ENCODE measurements around the gene AP5B1.
"Not testable (repeated sequence)": the region's sequence is repeated elsewhere in the genome, so short reads cannot be mapped to it uniquely, and the experiment has no call there.

The AP5B1 gene

DNA sequence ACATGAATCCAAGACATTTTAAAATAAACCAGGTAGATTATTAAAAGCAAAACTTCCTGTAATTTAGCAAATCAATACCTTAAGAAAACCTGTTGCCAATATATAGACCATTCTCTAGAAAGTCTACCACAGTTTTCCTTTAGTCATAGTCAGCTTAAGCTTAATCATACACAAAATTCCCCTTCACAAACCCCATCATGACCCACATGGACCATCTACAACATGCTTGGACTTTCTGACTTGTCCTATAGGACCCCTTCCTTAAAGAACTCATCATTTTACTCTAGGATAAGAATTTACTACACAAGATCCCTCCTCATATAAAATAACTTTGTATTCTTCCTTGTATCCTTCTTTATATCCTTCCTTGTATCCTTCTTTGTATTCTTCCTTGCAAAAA lies 44.0 kb downstream of the AP5B1 start:
- Histone ChIP-seq H3K36me3 (no peaks in the 10 kb centered on the region), H3K9me3 (no peaks in the 10 kb centered on the region), H3K4me1 (ENCODE audit: control insufficient read depth in 1 of 2, insufficient read depth in 1 of 2, low read depth in 1 of 2, low read length in 1 of 2) (no peaks in the 10 kb centered on the region), H3K27me3 (no peaks in the 10 kb centered on the region), H3K4me3 (ENCODE audit: low read depth in 1 of 2, low read length in 1 of 2) (no peak overlapping the region), H3K27ac (no peak overlapping the region)
- TF ChIP-seq, protein P1, sequence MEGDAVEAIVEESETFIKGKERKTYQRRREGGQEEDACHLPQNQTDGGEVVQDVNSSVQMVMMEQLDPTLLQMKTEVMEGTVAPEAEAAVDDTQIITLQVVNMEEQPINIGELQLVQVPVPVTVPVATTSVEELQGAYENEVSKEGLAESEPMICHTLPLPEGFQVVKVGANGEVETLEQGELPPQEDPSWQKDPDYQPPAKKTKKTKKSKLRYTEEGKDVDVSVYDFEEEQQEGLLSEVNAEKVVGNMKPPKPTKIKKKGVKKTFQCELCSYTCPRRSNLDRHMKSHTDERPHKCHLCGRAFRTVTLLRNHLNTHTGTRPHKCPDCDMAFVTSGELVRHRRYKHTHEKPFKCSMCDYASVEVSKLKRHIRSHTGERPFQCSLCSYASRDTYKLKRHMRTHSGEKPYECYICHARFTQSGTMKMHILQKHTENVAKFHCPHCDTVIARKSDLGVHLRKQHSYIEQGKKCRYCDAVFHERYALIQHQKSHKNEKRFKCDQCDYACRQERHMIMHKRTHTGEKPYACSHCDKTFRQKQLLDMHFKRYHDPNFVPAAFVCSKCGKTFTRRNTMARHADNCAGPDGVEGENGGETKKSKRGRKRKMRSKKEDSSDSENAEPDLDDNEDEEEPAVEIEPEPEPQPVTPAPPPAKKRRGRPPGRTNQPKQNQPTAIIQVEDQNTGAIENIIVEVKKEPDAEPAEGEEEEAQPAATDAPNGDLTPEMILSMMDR (IDR thresholded peaks at IDR 0.05) = no peak

DNA sequence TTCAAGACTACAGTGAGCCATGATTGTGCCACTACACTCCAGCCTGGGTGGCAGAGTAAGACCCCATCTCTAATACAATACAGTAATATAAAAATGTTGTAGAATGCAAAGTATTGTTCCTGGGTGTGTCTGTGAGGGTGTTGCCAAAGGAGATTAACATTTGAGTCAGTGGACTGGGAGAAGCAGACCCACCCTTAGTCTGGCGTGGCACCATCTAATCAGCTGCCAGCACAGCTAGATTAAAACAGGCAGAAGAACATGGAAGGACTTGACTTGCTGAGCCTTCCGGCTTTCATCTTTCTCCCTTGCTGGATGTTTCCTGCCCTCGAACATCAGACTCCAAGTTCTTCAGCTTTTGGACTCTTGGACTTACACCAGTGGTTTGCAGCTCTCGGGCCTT lies 45.7 kb downstream of the AP5B1 start:
- not testable (repeated sequence) for H3K27me3 ChIP-seq; H3K9me3 ChIP-seq; H3K4me3 ChIP-seq (ENCODE audit: low read depth in 1 of 2, low read length in 1 of 2); H3K27ac ChIP-seq; H3K4me1 ChIP-seq (ENCODE audit: control insufficient read depth in 1 of 2, insufficient read depth in 1 of 2, low read depth in 1 of 2, low read length in 1 of 2); H3K36me3 ChIP-seq

DNA sequence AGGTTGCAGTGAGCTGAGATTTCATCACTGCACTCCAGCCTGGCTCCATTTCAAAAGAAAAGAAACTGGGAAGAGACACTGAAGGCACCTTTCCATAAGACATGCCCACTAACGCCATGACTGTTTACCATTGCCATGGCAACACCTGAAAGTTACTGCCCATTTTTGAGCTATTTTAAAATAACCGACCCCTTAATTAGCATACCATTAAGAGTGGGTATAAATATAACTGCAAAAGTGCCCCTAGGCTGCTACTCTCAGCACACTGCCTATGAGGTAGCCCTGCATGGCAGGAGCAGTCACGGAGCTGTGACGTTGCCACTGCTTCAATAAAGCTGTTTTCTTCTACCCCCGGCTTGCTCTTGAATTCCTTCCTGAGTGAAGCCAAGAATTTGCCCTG lies 50.3 kb downstream of the AP5B1 start:
- Histone ChIP-seq H3K27ac (no peak overlapping the region), H3K9me3 (no peaks in the 10 kb centered on the region), H3K27me3 (no peaks in the 10 kb centered on the region), H3K36me3 (no peaks in the 10 kb centered on the region), H3K4me3 (ENCODE audit: low read depth in 1 of 2, low read length in 1 of 2) (no peak overlapping the region), H3K4me1 (ENCODE audit: control insufficient read depth in 1 of 2, insufficient read depth in 1 of 2, low read depth in 1 of 2, low read length in 1 of 2) (peaks cover 23 to 25% of the 10 kb centered on the region in 2 experiments)
- TF ChIP-seq, protein P1 (IDR thresholded peaks at IDR 0.05) = no peak

DNA sequence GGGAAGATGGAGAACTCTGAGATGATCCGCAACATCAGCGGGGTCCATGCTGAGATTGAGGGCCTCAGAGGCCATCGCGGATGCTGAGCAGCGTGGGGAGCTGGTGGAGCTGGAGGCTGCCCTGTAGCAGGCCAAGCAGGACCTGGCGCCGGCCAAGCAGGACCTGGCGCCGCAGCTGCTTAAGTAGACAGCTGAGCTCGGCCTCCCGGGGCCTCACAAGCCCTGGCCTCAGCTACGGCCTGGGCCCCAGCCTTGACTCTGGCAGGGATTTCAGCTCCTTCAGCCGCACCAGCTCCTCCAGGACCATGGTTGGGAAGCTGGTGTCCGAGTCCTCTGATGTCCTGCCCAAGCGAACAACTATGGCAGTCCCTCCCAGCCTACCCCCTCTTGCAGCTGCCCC lies 52.9 kb downstream of the AP5B1 start:
- TF ChIP-seq, protein P1 (IDR thresholded peaks at IDR 0.05) = no peak
- Histone ChIP-seq H3K27ac (no peak overlapping the region), H3K27me3 (no peaks in the 10 kb centered on the region), H3K4me1 (ENCODE audit: control insufficient read depth in 1 of 2, insufficient read depth in 1 of 2, low read depth in 1 of 2, low read length in 1 of 2) (peaks cover 25 to 28% of the 10 kb centered on the region in 2 experiments), H3K9me3 (no peaks in the 10 kb centered on the region), H3K36me3 (no peaks in the 10 kb centered on the region), H3K4me3 (ENCODE audit: low read depth in 1 of 2, low read length in 1 of 2) (no peak overlapping the region)

DNA sequence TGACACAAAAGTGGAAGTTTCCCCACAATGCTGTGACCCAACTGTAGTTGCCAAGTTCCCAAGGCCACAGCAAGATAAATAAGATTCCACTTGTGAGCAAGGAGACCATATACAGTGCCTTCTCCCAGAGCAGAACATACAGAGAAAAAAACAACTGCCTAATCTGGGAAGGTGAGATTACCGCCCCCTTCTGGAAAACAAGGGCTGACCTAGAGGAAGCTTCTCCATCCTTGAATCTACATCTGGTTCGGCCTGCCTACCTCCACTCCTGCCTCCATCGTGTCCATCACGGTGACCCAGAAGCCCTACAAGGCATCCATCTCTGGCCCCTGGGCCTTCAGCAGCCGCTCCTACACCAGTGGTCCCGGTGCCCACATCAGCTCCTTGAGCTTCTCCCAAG lies 54.1 kb downstream of the AP5B1 start:
- TF ChIP-seq, protein P1 (IDR thresholded peaks at IDR 0.05) = no peak
- H3K27me3 ChIP-seq = no peaks in the 10 kb centered on the region
- H3K9me3 ChIP-seq = no peaks in the 10 kb centered on the region
- peak overlapping the region; percentile 84 for H3K27ac ChIP-seq
- H3K36me3 ChIP-seq = no peaks in the 10 kb centered on the region
- peaks cover 25 to 28% of the 10 kb centered on the region in 2 experiments for H3K4me1 ChIP-seq (ENCODE audit: control insufficient read depth in 1 of 2, insufficient read depth in 1 of 2, low read depth in 1 of 2, low read length in 1 of 2)
- no peak overlapping the region for H3K4me3 ChIP-seq (ENCODE audit: low read depth in 1 of 2, low read length in 1 of 2)

Data from neutrophil (primary cell).